Central memory CD8-positive, alpha-beta T cell (primary cell): ENCODE measurements around the gene ZNF280A.
"Not testable (repeated sequence)": the region's sequence is repeated elsewhere in the genome, so short reads cannot be mapped to it uniquely, and the experiment has no call there.

Source experiments
- ATAC-seq: fragments of 150-1000 bp; cut with Tn5 transposase; replicated peaks from 2 replicates; pipeline ENCODE4 v1.10.0; 2022; ENCODE audit warnings: mild to moderate bottlenecking, moderate FRiP score, moderate number of reproducible peaks; ENCODE audit not compliant: poor library complexity, severe bottlenecking; ENCODE audit errors: extremely low read depth
- DNase-seq, 2 donors: peaks; one replicate each; pipeline ENCODE4 v3.0.0; 2021; ENCODE audit warnings: low spot score in 2 of 2
- H3K27ac Mint-ChIP-seq: one replicate; pipeline ENCODE4 v1.8.0; 2022; ENCODE audit warnings: low read depth, mild to moderate bottlenecking, moderate library complexity, mixed read lengths
- H3K27me3 Mint-ChIP-seq: one replicate; pipeline ENCODE4 v1.8.0; 2022; ENCODE audit warnings: mixed read lengths
- H3K36me3 Mint-ChIP-seq: one replicate; pipeline ENCODE4 v1.8.0; 2022; ENCODE audit warnings: mild to moderate bottlenecking, moderate library complexity, mixed read lengths; ENCODE audit not compliant: insufficient read depth
- H3K4me1 Mint-ChIP-seq: one replicate; pipeline ENCODE4 v1.8.0; 2022; ENCODE audit warnings: mixed read lengths
- H3K4me3 Mint-ChIP-seq: one replicate; pipeline ENCODE4 v1.8.0; 2022; ENCODE audit warnings: mild to moderate bottlenecking, moderate library complexity, mixed read lengths
- H3K9me3 Mint-ChIP-seq: one replicate; pipeline ENCODE4 v1.8.0; 2022; ENCODE audit warnings: mixed read lengths

ZNF280A gene

DNA sequence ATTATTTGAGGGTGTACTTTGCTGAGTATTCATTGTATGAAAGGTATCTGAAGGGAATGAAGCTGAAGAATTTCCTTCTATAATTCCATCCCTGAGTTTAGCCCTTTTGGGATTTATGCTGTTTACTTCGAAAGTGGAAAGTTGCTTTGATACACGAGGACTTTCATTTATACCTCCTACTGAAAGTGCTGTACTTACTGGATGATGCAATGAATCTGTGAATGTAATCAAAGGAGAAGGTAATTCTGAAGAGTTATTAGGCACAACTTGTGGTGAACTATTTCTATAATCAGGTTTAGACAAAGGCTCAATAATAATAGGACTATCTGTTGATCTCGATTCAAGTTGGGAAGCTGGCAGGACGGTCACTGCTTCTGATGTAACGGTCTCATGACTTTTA lies 31.3 kb downstream of the ZNF280A start:
- Mint-ChIP-seq H3K36me3 (peaks cover 20% of the 10 kb centered on the region), H3K9me3 (no peaks in the 10 kb centered on the region), H3K4me3 (no peak overlapping the region), H3K27me3 (no peaks in the 10 kb centered on the region), H3K4me1 (no peaks in the 10 kb centered on the region), H3K27ac (no peak overlapping the region)
- ATAC-seq (no peak), DNase-seq (no peak)

DNA sequence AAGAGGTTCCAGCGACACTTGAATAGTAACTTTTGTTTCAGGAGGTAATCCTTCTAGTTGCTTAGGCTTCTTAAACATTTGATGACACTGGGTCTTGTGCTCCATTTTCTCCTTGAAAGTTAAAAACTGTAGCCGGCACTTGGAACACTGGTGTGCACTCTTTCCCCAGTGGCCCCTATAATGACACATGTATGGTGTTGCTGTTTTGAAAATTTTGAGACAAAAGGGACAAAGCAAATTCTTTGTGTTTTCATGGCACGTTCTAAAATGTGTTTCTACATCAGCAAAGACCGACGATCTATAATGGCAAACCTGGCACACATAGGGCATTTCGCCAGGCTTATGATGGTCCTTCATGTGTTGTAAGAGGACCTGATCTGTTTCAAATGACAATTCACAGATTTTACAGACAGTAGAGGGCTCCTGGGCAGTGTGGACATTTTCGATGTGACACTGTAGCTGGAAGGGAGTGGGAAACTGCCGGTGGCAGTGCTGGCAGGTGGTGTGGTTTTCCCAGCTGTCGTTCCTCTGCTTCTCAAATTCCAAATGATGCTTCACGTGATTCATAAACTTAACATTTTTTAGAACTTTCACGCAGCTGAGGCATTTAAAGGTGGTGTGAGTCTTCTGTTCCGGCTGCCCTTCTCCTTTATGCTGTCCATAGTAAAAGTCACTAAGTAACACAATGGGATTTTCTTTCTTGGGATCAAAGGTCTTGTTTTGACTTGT lies 32.0 kb downstream of the ZNF280A start:
- Mint-ChIP-seq H3K9me3 (no peaks in the 10 kb centered on the region), H3K27me3 (no peaks in the 10 kb centered on the region), H3K4me3 (no peak overlapping the region), H3K4me1 (no peaks in the 10 kb centered on the region), H3K27ac (no peak overlapping the region), H3K36me3 (peaks cover 16% of the 10 kb centered on the region)
- ATAC-seq (no peak), DNase-seq (no peak)

DNA sequence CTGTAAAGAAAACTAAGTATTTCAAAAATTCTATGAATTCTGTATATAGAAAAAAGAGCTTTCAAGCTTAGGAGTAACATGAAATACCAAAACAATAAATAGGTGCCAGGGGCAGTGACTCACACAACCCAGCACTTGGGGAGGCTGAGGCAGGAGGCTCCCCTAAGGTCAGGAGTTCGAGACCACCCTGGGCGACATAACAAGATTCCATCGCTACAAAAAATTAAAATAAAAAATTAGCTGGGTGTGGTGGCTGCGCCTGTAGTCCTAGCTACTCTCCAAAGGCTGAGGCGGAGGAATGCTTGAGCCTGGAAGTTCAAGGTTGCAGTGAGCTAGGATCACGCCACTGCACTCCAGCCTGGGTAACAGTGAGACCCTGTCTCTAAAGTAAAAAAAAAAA lies 33.0 kb downstream of the ZNF280A start:
- Mint-ChIP-seq H3K9me3 (no peaks in the 10 kb centered on the region), H3K27me3 (no peaks in the 10 kb centered on the region), H3K4me1 (no peaks in the 10 kb centered on the region), H3K27ac (no peak overlapping the region), H3K36me3 (peaks cover 14% of the 10 kb centered on the region), H3K4me3 (no peak overlapping the region)
- no peak for ATAC-seq
- no peak for DNase-seq

DNA sequence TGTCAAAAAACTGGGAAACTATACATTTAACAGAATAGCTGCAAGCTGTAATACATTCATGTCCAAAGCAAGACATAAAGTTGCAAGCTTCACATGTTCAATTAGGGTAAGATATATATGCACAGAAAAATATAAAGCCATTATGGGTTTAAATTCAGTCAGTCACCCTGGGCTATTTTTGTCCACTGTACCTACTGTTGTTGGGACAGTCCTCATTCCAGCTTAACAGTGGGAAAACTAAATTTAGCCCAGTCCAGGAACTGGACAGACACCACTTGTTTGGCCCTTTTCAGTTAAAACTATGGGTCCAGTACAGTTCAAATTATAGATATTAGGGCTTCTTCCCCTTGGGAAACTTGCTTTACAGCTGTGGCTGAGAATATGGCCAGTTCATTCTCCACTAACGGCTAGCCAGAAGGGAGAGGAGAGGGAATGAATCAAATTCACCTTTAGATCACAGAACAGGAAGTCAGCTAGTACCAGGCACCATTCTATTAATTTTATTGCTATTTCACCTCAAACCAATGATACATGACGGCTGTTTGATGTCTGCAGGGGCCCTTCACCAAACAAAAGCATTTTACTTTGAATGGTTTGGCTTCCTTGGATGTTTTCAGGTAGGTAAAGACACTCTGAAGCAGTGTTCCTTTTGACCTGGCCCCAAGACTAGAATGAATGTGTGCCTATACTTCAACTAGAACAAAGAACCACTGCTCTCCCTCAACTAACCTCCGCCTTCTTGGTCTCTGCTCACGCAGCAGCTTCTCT lies 33.8 kb downstream of the ZNF280A start:
- peaks cover 14% of the 10 kb centered on the region for H3K36me3 Mint-ChIP-seq
- no peaks in the 10 kb centered on the region for H3K4me1 Mint-ChIP-seq
- no peaks in the 10 kb centered on the region for H3K9me3 Mint-ChIP-seq
- no peak overlapping the region for H3K4me3 Mint-ChIP-seq
- H3K27ac Mint-ChIP-seq, result no peak overlapping the region
- ATAC-seq (no peak), DNase-seq (no peak)
- no peaks in the 10 kb centered on the region for H3K27me3 Mint-ChIP-seq

DNA sequence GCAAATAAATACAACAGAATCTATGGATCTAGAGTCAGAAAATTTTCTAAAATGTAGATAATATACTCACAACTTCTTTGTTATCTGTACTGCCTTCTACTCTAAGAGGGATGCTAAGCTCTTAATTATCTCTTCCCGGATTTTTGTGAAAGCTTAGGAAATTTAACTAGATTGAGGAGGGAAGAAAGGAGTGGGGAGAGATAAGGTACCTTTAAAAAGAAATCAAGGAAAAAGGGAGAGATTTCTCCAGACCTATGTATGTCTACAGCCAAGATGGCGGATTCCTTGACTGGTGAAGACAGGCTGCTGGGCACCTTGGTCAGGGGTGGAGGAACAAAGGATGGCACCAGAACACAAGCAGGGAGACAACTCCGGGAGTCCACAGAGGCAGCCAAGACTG lies 34.5 kb downstream of the ZNF280A start:
- Mint-ChIP-seq H3K27me3 (no peaks in the 10 kb centered on the region), H3K9me3 (no peaks in the 10 kb centered on the region), H3K36me3 (peaks cover 14% of the 10 kb centered on the region), H3K4me1 (no peaks in the 10 kb centered on the region), H3K27ac (no peak overlapping the region), H3K4me3 (no peak overlapping the region)
- no peak for ATAC-seq
- no peak for DNase-seq

DNA sequence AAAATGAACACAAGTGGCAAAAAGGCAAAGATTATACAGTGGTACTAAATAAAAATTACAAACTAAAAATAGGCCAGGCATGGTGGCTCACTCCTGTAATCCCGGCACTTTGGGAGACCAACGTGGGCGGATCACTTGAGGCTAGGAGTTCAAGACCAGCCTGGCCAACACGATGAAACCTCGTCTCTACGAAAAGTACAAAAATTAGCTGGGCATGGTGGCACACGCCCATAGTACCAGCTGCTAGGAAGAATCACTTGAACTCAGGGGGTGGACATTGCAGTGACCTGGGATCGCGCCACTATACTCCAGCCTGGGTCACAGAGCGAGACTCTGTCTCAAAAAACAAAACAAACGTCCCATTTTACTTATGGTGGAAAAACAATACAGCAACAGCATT lies 36.0 kb downstream of the ZNF280A start:
- no peak for DNase-seq
- no peaks in the 10 kb centered on the region for H3K9me3 Mint-ChIP-seq
- no peak overlapping the region for H3K4me3 Mint-ChIP-seq
- ATAC-seq, result no peak
- H3K36me3 Mint-ChIP-seq, result peaks cover 14% of the 10 kb centered on the region
- no peaks in the 10 kb centered on the region for H3K27me3 Mint-ChIP-seq
- H3K27ac Mint-ChIP-seq, result no peak overlapping the region
- H3K4me1 Mint-ChIP-seq, result no peaks in the 10 kb centered on the region

DNA sequence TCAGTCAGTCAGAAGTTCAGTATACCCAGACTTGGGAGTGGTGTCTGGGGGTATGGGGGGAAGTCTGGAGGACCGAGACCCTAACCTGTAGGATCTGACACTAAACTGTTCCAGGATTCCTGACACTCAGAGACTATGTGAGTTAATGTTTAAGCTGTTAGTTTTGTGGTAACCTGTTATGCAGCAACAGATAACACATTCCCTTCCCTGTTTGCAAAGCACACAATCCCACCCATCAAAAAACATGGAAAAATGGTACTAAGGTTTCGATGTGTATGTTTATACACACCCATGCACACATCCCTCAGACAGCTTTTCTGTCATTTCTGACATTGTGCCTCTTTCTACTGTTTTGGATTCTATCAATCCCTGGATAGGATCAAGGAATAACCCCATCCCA lies 39.1 kb downstream of the ZNF280A start:
- no peak for DNase-seq
- Mint-ChIP-seq H3K4me3 (no peak overlapping the region), H3K27me3 (no peaks in the 10 kb centered on the region), H3K36me3 (peaks cover 2% of the 10 kb centered on the region), H3K9me3 (no peaks in the 10 kb centered on the region), H3K27ac (no peak overlapping the region), H3K4me1 (no peaks in the 10 kb centered on the region)
- no peak for ATAC-seq

DNA sequence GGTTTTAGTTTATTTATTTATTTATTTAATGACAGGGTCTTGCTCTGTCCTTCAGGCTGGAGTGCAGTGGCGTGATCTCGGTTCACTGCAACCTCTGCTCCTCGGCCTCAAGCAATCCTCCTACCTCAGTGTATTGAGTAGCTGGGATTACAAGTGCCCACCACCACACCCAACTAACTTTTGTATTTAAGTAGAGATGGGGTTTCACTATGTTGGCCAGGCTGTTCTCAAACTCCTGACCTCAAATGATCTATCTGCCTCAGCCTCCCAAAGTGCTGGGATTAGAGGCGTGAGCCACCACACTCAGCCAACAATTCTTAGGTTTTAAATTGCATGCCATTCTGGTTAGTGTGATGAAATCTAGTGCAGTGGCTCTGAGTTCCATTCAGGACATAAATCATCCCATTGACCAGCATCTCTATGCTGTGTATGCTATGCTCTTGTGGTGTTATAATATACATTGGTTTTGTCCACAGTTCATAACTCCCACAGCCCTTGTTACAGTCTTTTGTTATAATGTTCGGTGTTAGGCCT lies 40.0 kb downstream of the ZNF280A start:
- peaks cover 2% of the 10 kb centered on the region for H3K36me3 Mint-ChIP-seq
- ATAC-seq (no peak), DNase-seq (no peak)
- no peak overlapping the region for H3K27ac Mint-ChIP-seq
- no peaks in the 10 kb centered on the region for H3K27me3 Mint-ChIP-seq
- no peaks in the 10 kb centered on the region for H3K4me1 Mint-ChIP-seq
- H3K4me3 Mint-ChIP-seq, result no peak overlapping the region
- H3K9me3 Mint-ChIP-seq, result no peaks in the 10 kb centered on the region

DNA sequence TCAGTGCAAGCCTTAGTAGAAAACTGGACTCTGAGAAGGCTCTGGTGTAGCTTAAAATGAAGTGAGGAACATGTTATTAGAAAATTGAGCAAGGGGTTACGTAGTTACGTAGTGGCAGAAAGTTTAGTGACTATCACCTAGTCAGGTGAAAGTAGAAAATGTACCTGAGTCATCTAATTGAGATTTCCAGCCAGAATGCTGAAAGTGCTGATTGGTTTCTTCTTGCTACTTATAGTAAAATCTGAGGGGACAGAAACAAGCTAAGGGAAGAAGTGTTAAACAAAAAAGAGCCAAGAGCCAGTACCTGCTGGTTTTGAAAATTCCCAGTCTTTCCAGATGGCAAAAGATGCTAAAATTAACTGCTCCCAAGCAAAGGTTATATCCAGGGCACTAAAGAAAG lies 41.0 kb downstream of the ZNF280A start:
- H3K4me3 Mint-ChIP-seq, result no peak overlapping the region
- no peaks in the 10 kb centered on the region for H3K4me1 Mint-ChIP-seq
- no peaks in the 10 kb centered on the region for H3K9me3 Mint-ChIP-seq
- no peak for DNase-seq
- H3K27ac Mint-ChIP-seq, result no peak overlapping the region
- H3K36me3 Mint-ChIP-seq, result no peaks in the 10 kb centered on the region
- ATAC-seq, result no peak
- no peaks in the 10 kb centered on the region for H3K27me3 Mint-ChIP-seq

DNA sequence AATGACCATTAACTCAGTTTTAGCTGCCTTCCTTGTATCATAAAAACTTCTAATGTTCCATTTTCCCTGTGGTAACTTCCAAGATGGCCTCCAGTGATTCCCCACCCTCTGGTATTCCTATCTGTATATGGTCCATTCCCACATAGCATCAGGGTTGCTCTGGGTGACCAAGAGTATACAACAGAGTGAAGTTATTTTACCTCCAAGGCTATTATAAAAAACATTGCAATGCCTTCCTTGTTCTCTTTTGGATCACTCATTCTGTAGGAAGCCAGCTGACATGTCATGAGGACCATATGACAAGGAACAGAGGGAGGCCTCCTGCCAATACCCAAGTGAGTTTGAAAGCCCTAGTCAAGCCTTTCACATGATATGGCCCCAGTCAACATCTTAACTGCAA lies 41.6 kb downstream of the ZNF280A start:
- no peaks in the 10 kb centered on the region for H3K9me3 Mint-ChIP-seq
- H3K27me3 Mint-ChIP-seq, result no peaks in the 10 kb centered on the region
- DNase-seq (no peak), ATAC-seq (no peak)
- H3K4me1 Mint-ChIP-seq, result no peaks in the 10 kb centered on the region
- H3K27ac Mint-ChIP-seq, result no peak overlapping the region
- H3K4me3 Mint-ChIP-seq, result no peak overlapping the region
- H3K36me3 Mint-ChIP-seq, result no peaks in the 10 kb centered on the region

DNA sequence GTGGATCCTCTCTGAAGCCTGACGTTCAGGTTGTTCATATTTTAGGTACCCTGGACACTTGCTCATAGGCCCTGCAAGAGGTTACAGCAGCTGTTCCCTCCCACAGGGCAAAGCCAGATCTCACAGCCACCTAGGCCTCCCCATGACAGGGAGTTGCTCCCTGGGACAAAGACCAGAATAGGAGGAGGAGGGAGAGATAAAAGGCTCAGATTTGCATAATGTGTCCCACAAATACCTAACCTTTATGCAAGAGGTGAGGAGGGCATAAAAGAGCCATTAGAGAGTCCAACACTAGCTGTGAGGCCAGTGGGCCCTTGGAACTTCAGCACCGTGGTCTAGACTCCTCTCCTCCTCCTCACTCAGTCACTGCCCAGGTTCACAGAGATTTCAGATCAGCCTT lies 45.3 kb downstream of the ZNF280A start:
- H3K4me3 Mint-ChIP-seq, result no peak overlapping the region
- no peaks in the 10 kb centered on the region for H3K4me1 Mint-ChIP-seq
- no peak overlapping the region for H3K27ac Mint-ChIP-seq
- H3K36me3 Mint-ChIP-seq, result no peaks in the 10 kb centered on the region
- DNase-seq (no peak), ATAC-seq (no peak)
- peaks cover 3% of the 10 kb centered on the region for H3K9me3 Mint-ChIP-seq
- peaks cover 16% of the 10 kb centered on the region for H3K27me3 Mint-ChIP-seq

DNA sequence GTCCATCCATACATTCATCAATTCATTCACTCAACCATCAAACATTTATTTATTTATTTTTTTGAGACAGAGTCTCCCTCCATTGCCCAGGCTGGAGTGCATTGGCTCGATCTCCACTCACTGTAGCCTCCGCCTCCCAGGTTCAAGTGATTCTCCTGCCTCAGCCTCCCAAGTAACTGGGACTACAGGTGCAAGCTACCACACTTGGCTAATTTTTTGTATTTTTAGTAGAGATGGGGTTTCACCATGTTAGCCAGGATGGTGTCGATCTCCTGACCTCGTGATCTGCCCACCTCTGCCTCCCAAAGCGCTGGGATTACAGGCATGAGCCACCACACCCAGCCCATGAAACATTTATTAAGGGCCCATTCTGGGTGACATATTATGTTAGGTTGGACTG lies 49.0 kb downstream of the ZNF280A start:
- H3K27ac Mint-ChIP-seq, H3K36me3 Mint-ChIP-seq, H3K4me3 Mint-ChIP-seq: not testable (repeated sequence)

DNA sequence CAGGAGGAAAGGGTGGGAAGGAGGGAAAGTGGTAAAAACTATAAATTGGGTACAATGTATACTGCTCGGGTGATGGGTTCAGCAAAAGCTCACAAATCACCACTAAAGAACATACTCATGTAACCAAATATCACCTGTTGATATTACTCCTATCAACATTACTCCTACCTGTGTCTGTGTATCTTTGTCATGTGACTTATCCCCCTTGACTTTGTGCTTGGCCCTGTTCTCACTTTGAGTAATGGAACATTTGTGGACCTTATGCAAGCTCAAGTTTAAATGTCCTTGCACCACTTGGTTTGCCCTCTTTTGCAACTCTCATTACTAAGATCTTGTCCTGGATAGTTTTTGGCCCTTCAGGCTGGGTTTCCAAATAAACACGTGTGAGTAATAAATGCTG lies 50.5 kb downstream of the ZNF280A start:
- Mint-ChIP-seq H3K27me3 (peaks cover 41% of the 10 kb centered on the region), H3K9me3 (peaks cover 15% of the 10 kb centered on the region), H3K36me3 (no peaks in the 10 kb centered on the region), H3K4me1 (no peaks in the 10 kb centered on the region), H3K27ac (no peak overlapping the region), H3K4me3 (no peak overlapping the region)
- ATAC-seq (no peak), DNase-seq (no peak)

More for the DNA sequence above, 49.0 kb downstream of the ZNF280A start:
- not testable (repeated sequence) for DNase-seq, ATAC-seq, H3K4me1 Mint-ChIP-seq
- peaks cover 25% of the 10 kb centered on the region for H3K27me3 Mint-ChIP-seq
- peaks cover 15% of the 10 kb centered on the region for H3K9me3 Mint-ChIP-seq
